Epithelial cell of esophagus (primary cell): ENCODE measurements around the gene GOLGA6L22.
"Not testable (repeated sequence)": the region's sequence is repeated elsewhere in the genome, so short reads cannot be mapped to it uniquely, and the experiment has no call there.

Experiments
- DNase-seq: peaks from one replicate; pipeline ENCODE4 v3.0.0; 2010; ENCODE audit warnings: low read depth
- H3K4me3 ChIP-seq: 2 replicates; pipeline ENCODE4 v1.5.1; 2011; ENCODE audit warnings: mild to moderate bottlenecking, low read length, control low read depth

GOLGA6L22 gene

GRCh38 chr15:22458603-22459002 lies at the start of gene GOLGA6L22:
Gene GOLGA6L22, plus strand, starts transcription at chr15:22458903. Its CDS starts 91 bp downstream, at chr15:22458994.
- DNase-seq, H3K4me3 ChIP-seq: not testable (repeated sequence)

- not testable (repeated sequence) for H3K4me3 ChIP-seq, DNase-seq
Measured at GRCh38 chr15:22417288-22417687, 41.4 kb upstream of the GOLGA6L22 start.

GRCh38 chr15:22417795-22418194 lies 40.9 kb upstream of the GOLGA6L22 start:
- not testable (repeated sequence) for DNase-seq, H3K4me3 ChIP-seq

GRCh38 chr15:22418212-22418611 lies 40.5 kb upstream of the GOLGA6L22 start:
- DNase-seq, H3K4me3 ChIP-seq: not testable (repeated sequence)

- not testable (repeated sequence) for H3K4me3 ChIP-seq, DNase-seq
Measured at GRCh38 chr15:22418666-22419065, 40.0 kb upstream of the GOLGA6L22 start.

GRCh38 chr15:22420340-22420739 lies 38.4 kb upstream of the GOLGA6L22 start:
- DNase-seq, H3K4me3 ChIP-seq: not testable (repeated sequence)

GRCh38 chr15:22429426-22429825 lies 29.3 kb upstream of the GOLGA6L22 start:
- not testable (repeated sequence) for H3K4me3 ChIP-seq

GRCh38 chr15:22431687-22432086 lies 27.0 kb upstream of the GOLGA6L22 start:
- not testable (repeated sequence) for H3K4me3 ChIP-seq, DNase-seq

More at GRCh38 chr15:22429426-22429825, 29.3 kb upstream of the GOLGA6L22 start:
- DNase-seq: not testable (repeated sequence)

GRCh38 chr15:22494490-22495113 lies 35.9 kb downstream of the GOLGA6L22 start:
- not testable (repeated sequence) for H3K4me3 ChIP-seq
- DNase-seq: peak; percentile 34

GRCh38 chr15:22497200-22497599 lies 38.5 kb downstream of the GOLGA6L22 start:
- not testable (repeated sequence) for H3K4me3 ChIP-seq, DNase-seq

- not testable (repeated sequence) for DNase-seq, H3K4me3 ChIP-seq
Measured at GRCh38 chr15:22498220-22498925, 39.7 kb downstream of the GOLGA6L22 start.

- not testable (repeated sequence) for H3K4me3 ChIP-seq
Measured at GRCh38 chr15:22502272-22502671, 43.6 kb downstream of the GOLGA6L22 start.

GRCh38 chr15:22506959-22507358 lies 48.3 kb downstream of the GOLGA6L22 start:
- DNase-seq, H3K4me3 ChIP-seq: not testable (repeated sequence)

More at GRCh38 chr15:22502272-22502671, 43.6 kb downstream of the GOLGA6L22 start:
- DNase-seq: not testable (repeated sequence)

GRCh38 chr15:22516140-22516539 lies 57.4 kb downstream of the GOLGA6L22 start:
- not testable (repeated sequence) for DNase-seq, H3K4me3 ChIP-seq
